HG03354 (cell line): ENCODE results near the gene ZNF236.
A peak's percentile ranks its signal among the peaks of the same experiment; 100 is the strongest.
"Not testable (repeated sequence)": the region's sequence is repeated elsewhere in the genome, so short reads cannot be mapped to it uniquely, and the experiment has no call there.

Experiments
- ATAC-seq: cut with Tn5 transposase; IDR thresholded peaks from one replicate; pipeline ENCODE4 v1.9.1; 2021; ENCODE audit warnings: mild to moderate bottlenecking; ENCODE audit not compliant: unreplicated experiment, poor library complexity, severe bottlenecking

ZNF236 gene

DNA sequence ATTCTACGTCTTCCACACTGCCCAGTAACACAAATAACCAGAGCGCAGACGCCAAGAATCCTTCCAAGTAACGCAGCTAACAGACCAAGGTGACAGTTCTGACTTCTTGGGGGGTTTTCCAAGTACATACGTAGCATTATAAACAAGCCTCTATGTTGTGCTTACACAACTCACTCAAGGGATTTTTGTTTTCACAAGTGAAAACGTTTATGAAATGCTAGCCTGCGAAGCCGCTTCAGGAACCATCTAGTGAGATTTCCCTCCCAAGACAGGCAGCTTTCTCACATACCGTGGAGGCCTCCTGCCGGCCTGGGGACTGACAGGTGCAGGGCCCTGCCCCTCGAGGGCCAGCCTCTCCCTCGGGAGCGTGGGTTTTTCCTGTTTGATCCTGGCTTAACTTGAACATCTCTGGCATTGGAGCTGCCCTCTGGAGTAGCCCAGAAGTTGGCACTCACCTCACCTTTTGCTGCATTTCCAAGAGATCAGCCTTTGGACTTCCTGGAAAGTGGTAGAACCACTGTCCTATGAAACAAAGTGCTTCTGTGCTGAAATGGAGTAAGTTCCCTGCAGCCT is 159.1 kb downstream of the ZNF236 start:
- peak; percentile 48 for ATAC-seq

DNA sequence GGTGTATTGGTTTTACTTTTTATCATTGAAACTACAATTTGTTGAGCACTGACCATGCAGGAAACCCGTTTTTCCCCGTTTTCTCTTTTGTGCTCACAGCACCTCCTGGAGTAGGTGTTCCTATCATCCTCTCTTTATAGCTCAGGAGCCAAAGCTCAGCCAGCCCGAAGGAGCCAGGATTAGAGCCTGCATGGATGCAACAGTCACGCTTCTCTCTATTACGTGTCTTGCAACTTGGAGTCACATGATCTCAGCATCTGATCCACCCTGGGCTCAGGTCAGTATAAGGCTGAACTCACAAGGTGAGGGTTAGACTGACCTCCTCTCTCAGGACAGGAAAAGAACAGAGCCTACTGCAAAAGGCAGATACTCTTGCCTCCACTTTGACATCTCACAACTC is 159.7 kb downstream of the ZNF236 start:
- no peak for ATAC-seq

DNA sequence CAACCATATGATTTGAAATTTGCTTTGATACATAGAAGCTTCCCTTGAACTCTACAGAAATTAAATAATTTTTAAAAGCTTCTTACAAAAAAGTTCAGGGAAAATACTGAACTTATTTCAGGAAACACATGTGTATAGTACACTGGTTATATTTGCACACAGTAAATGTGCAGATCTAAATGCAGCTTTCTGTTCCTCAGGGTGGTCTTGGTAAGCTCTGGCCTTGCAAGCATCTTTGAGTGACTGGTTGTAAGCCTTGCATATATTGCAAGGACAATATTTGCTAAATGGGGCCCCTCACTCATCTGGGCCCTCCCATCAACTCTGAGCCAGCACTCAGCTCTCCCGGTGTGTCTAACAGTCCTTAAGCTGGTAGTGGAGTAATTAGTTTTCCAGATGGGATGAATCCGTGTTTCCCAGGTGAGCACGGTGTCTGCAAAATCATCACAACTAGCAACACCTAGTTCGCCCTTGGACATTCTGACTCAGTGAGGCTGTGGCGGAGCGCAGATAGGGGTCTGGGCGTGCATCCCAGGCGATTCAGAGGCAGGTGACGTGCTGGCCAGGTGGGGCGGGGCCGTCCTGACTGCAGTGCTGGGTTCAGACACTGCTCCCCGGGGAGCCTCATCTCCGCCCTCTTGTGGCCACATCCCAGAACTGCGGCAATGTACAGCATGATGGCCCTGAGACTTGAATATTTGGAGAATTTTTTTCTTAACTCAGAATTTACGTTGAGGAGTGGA is 160.7 kb downstream of the ZNF236 start:
- ATAC-seq: peak; percentile 88

DNA sequence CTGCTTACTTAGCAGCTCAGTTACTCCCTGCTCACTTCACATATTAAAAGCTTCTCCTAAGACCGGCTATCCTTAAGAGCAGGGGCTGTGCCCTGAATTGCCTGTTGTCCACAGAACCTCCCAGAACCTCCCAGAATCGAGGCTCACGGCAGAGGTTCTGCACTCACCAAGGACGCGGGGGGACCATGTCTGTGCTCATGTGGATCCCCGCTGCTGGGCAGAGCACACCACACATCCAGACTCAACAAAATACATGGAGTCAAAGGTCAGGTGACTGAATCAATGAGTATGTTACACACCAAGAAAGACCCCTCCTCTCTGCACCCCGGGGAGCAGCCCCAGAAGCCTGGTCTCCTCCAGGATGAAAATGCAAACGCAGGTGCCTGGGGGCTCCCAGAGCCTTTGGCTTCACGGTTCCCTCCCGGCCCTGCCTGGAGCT is 161.3 kb downstream of the ZNF236 start:
- ATAC-seq: no peak

DNA sequence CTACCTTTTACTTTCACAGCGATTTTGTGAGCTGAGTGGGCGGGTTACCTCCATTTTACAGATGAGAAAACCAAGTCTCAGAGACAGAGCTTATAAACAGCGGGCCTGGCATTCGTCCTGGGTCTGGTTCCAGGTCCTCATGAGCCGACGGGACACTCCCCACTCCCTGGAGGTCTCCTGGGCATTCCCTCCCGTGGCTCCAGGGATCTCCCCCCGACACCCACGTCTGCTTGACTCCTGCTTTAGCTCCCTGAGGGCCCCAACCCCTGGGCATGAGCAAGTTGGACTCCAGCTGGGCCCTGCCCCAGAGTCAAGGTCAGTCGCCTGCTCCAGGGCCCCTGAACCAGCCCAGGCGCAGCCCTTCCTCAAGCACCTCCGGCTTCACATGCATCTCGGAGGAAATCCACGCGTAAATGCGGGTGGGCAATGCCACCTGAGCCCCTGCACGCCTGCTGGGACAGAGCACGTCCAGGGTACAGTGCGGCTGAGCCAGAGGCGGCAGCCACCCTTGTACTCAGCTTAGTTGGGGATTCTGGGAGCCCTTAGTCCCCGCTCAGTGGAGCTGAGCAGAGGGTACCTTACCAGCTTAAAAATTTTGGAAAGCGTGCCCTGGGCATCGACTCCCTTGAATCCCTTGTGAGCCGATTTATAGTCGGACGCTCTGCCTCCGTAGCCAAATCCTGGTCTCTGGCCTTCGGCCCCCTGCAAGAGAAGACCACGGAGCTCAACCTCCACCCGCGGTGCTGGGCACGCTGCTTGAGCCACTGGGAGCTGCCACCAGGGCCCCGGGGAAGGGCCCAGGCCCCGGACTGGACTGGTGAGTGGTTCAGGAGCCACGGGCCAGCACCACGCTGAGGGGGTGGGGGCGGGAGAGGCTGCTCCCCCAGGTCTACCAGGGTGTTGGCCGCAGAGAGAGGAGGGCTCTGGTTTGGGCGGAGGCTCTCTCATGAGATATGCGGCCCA is 162.1 kb downstream of the ZNF236 start:
- no peak for ATAC-seq

DNA sequence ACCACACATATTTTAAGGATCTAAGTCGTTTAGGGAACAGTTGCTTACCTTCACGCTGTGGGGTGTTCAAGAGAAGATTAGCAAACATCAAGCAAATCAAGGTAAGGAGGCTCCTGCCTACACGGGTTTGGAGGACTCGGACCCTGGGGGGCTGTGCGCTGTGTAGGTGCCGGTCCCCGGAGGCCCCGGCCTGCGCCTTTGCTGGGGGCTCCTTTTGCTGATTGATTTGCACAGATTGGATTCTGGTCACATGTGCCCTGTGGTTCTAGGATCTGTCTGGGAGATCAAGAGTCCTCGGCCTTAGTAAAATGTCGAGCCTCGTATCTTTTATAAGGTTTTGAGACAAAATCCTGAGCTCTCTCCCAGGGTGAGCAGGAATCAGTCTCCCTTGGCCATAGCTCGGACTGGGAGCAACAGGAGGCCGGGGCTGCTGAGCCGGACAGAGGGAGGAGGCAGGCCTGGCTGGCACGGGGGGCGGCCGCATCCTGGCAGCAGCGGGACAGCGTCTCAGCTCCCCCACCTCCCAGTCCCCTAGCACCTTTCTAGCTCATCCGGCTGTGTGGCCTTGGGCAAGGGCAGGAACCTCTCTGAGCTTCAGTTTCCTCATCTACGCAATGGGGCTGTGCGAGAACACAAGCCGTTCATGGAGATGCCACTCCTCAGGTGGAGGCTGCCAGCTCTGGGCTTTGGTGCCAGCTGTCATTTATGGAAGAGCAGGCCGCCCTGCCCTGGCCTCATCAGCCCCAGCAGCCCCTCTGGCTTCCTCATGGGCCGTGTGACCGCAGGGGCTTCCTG is 163.0 kb downstream of the ZNF236 start:
- no peak for ATAC-seq

DNA sequence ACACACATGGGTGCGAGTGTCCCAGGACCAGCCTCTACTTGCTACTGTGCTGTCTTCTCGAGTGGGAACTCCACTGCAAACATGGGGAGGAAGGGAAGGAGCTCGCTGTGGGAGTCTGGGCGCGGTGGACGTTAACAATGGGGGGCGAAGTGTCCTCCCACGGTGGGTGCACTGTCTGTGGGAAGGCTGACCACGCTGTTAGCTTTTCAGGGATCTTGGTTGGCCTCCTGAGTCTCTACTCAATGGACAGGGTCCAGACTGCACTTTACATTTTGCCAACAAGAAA is 163.5 kb downstream of the ZNF236 start:
- ATAC-seq: no peak

DNA sequence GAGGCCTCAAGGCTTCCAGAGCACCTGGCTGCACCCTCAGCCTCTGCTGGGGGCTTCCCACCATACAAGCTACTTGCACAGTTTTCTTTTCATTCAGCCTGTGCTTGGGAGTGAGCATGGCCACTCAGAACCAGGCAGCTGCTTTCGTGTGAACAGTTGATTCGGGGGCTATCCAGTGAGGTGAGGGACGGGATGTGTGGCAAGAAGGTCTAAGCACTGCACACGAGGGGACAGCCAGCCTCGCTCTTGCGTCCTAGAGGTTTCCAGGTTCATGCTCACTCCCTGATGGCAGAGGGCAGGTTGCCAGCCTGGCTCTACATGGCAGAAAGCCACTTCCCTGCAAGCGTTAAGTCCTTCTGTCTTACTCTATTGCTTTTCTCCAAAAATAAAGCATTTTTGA is 164.0 kb downstream of the ZNF236 start:
- no peak for ATAC-seq

DNA sequence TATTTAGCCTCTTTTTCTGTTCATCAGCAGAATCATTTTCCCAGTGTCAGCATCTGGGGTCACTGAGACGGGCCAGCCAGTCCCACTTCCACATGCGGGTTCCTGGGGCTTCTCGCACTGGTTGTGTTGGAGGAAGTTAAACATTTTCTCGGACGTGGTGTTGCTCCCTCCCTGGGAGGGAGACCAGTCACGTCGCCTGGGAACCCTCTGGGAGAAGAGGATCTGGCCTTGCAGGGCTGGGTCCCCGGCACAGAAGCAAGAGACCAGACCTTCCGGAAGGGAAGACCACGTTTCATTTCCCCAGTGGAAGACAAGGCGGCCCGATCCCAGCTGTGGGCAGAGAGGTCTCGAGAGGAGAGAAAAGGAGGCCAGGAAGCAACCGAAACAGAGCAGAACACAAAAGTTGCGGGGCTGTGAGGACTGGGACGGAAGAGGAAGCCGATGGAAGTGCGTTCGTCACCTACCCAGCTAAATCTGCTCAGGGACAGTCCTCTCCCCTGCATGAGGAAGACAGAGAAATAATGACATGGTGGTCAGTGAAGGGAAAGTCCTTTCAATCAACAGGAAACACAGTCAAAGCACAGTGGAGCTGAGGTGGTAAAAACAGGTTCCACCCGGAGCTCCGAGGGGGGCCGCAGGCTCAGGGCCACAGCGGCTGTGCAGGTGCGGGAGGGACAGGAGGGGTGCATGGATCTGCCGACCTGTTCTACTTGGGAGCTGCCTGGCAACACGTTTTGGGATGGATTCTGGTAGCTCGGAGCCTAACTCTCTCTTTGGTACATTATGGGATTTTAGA is 165.9 kb downstream of the ZNF236 start:
- no peak for ATAC-seq

DNA sequence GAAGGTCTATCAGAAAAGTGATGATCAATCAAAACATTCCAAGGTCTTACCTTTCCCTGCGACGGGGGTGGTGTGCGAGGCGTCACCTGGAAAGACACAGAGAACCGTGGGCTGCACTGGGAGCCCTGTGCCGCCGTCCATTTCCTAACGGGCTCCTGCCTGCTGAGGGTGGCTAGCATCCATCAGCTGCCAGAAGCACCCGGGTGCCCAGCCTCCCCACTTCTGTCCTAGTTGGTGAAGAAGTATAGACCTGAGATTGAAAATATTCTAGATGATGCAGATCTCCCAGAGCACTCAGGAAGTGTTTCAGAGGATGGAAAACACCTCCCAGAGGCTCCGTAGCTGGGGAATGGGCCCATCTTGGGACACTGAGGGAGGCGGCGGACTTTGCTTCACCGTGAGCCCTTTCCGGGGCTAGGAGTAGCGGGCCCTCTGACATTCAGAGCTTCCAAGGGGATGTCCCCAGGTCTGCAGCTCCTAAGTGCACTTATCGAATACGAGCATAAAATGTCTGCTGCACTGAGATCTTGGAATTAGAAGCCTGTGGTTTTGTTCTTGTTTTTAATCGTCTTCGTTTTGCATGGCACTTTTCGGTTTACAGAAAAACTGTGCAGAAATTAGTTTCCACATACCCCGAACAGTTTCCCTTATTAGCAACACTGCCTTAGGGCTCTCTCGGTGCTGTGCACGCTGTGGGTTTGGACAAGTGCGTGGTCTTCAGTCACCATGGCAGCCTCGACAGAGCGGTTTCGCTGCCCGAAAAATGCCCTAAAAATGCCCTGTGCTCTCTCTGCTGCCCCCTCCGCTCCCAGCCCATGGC is 166.7 kb downstream of the ZNF236 start:
- ATAC-seq: no peak

DNA sequence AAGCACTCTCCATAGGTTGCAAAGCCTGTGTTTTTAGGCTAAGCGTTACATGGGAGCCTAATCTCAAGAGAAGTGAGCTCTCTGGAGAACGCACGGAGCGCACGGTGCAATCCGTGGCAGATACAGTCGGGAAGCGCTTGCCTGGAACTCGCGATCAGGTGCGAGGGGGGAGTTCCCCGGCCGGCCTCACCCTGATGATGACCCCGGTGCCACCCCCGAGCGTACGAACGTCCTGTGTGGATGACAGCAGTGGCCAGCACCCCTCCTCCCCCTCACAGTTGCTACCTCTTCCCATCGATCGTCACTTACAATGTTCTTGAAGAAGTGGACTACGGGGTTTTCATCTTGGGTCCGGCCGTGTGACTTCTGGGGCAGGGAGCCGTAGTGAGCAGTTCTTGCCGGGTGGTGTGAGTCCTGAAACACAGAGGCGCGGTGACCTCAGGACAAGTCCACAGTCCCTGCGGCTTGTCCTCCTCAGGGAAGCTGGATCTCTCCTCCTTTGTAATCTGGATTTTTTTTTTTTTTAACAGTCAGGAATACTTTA is 167.4 kb downstream of the ZNF236 start:
- no peak for ATAC-seq

DNA sequence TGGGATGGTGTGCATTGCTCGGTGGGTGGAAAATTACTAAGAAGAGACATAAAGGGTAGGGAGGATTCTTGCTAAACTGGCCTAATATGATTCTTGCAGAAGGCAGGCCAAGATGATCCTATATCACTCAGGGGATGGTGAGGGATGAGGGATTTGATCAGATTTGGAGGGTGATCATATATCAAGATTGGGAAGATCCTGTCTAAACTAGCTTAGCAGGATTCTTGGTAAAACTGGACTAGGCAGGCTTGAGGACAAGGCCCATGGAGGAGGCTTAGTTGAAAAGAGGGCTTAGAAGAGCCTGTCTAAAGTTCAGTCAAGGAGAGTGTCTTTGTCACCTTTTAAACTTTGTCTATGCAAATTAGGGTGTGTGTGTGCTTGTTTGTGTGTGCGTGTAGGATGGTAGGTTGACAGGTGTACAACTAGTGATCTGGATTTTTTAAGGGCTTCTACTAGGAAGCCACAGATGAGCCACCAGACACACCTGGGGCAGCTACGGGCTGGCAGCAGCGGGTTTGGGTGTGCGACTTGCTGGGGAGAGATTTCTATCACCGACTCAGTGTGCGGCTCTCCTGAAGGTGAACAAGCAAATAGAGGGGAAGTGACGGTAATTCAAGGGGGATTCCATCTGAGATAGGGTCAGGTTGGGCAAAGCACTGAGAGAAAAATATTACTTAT is 168.1 kb downstream of the ZNF236 start:
- ATAC-seq: not testable (repeated sequence)

DNA sequence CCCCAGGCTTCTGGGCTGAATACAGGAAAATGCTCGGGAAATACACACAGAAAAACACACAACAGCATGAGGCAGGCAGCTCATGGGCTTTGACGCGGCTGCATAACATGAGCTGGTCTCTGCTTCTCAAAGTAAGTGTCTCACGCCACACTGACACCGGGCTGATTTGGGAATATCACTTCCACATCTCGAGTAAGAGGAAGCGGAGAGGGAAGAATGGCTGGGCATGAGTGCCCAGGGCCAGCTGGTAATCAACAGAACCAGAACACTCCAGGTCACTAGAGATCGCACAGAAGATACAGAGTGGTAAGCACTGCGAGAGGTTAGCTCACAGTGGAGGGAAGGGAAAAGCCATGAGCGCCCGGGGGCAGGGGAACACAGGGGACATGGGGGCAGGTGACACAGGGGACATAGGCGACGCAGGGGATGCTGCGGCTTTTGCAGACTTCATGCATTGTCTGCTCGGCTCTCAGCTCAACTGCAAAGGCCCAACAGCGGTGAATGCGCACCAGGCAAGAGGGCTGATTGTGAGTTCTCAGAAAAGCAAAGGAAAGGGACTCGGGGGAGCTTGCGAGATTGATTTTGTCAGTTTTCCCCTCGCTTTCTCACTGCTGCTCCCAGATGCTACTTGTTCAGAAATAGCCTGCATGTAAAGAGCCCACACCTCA is 168.8 kb downstream of the ZNF236 start:
- no peak for ATAC-seq

DNA sequence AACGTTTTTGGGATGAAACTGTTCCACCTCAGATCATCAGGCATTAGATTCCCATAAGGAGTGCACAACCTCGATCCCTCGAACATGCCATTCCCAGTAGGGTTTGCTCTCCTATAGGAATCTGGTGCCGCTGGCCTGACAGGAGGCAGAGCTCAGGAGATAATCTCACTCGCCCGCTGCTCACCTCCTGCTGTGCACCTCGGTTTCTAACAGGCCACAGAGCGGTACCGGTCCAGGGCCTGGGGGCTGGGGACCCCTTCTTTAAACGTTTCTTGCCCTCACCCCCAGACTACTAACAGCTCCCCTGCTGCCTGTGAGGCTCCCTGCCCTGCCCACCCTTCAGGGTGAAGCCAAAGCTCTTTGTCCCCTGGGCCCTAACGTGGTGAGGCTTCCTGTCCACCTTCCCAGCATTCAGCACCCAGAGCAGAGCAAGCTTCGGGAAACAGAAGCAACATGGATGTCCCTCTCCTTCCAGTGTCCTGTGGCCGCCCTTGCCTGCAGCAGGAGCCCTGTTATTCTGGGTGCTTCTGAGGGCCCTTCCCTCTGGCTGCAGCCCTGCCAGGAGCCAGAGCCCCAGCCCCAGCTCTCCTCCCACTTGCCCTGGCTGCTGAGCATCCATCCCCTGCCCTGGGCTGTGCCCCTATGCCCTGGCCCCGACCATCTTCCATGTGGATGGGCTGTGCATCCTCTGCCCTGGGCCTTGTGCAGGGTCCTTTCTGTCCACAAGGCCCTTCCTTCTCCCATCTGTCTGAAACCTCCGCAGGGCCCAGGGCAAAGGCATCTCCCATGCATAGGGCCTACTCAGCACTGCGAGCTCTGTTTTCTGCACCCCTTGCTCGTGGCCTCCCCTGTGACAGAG is 170.1 kb downstream of the ZNF236 start:
- no peak for ATAC-seq

DNA sequence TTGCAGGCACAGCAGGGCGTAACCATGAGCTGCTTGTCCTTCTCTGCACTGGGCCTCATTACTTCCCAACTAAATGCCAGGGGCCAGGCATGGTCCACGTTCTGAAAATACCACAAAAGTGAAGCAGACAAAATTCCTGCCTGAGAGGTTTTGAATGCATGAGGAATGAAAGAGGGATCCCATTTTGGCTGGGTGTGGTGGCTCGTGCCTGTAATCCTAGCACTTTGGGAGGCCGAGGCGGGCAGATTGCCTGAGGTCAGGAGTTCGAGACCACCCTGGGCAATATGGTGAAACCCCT is 170.7 kb downstream of the ZNF236 start:
- no peak for ATAC-seq

DNA sequence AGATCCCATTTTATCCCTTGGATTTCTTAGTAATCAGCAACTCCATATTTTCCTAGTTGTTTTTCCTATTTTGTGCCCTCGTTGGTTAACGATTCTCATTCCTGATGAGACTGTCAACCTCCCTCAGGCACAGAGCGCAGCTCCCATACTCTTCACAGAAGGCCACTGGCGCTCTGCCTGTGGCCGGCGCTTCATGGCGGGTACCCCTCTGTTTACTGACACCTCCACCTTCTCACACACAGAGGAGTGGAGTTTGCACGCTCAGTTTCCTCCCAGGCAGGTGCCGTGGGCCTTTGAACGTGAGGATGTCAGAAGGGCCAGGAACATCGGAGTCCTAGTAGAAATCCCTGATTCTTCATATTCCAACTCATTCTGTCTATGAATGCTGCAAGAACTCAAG is 171.2 kb downstream of the ZNF236 start:
- ATAC-seq: no peak
